ENCODE data around the gene TULP4. TPM values are rescaled to one million over a fixed set of nuclear protein-coding genes. Genes with fewer than 3 reads are reported as not detected.
"Not testable (repeated sequence)": the region's sequence is repeated elsewhere in the genome, so short reads cannot be mapped to it uniquely, and the experiment has no call there.

The TULP4 gene
- polyA plus RNA-seq, 1 donor from 2014 or later: 42.3 TPM

- H3K27me3 Mint-ChIP-seq: no peaks in the 10 kb centered on the region
- H3K36me3 Mint-ChIP-seq: peaks cover 4% of the 10 kb centered on the region
- peaks cover 5 to 11% (median 10%) of the 10 kb centered on the region in 3 donors for H3K4me1 Mint-ChIP-seq
- no peaks in the 10 kb centered on the region for H3K9me3 Mint-ChIP-seq
- H3K4me3 Mint-ChIP-seq: no peak overlapping the region
- H3K27ac Mint-ChIP-seq: no peak overlapping the region
Observed at GRCh38 chr6:158374020-158374419, 61.8 kb downstream of the TULP4 start.

- Mint-ChIP-seq H3K27ac (peak overlapping the region in 1 of 3 donors; percentile 74), H3K4me3 (no peak overlapping the region), H3K9me3 (no peaks in the 10 kb centered on the region), H3K27me3 (no peaks in the 10 kb centered on the region), H3K4me1 (peaks cover 16 to 35% (median 26%) of the 10 kb centered on the region in 3 donors), H3K36me3 (peaks cover 4% of the 10 kb centered on the region)
Observed at GRCh38 chr6:158376631-158377081, 64.4 kb downstream of the TULP4 start.

GRCh38 chr6:158377860-158378259, 65.6 kb downstream of the TULP4 start:
- Mint-ChIP-seq H3K4me1 (peaks cover 16 to 40% (median 33%) of the 10 kb centered on the region in 3 donors), H3K4me3 (no peak overlapping the region), H3K27me3 (no peaks in the 10 kb centered on the region), H3K27ac (peak overlapping the region in 1 of 3 donors; percentile 74), H3K9me3 (no peaks in the 10 kb centered on the region), H3K36me3 (peaks cover 4% of the 10 kb centered on the region)

GRCh38 chr6:158379336-158379735, 67.1 kb downstream of the TULP4 start:
- Mint-ChIP-seq H3K4me3 (peak overlapping the region in 2 of 4 donors; percentile 18 to 34), H3K36me3 (peaks cover 4% of the 10 kb centered on the region), H3K27ac (no peak overlapping the region), H3K9me3 (no peaks in the 10 kb centered on the region), H3K27me3 (no peaks in the 10 kb centered on the region), H3K4me1 (peaks cover 18 to 45% (median 33%) of the 10 kb centered on the region in 3 donors)

GRCh38 chr6:158381214-158381613, 68.9 kb downstream of the TULP4 start:
- Mint-ChIP-seq H3K9me3 (no peaks in the 10 kb centered on the region), H3K4me1 (peaks cover 14 to 45% (median 31%) of the 10 kb centered on the region in 3 donors), H3K27me3 (no peaks in the 10 kb centered on the region), H3K27ac (no peak overlapping the region), H3K36me3 (no peaks in the 10 kb centered on the region), H3K4me3 (no peak overlapping the region)

GRCh38 chr6:158382491-158382890, 70.2 kb downstream of the TULP4 start:
- Mint-ChIP-seq H3K4me1 (peaks cover 14 to 53% (median 27%) of the 10 kb centered on the region in 3 donors), H3K36me3 (no peaks in the 10 kb centered on the region), H3K27ac (no peak overlapping the region), H3K4me3 (no peak overlapping the region), H3K9me3 (no peaks in the 10 kb centered on the region), H3K27me3 (no peaks in the 10 kb centered on the region)

GRCh38 chr6:158383057-158383456, 70.8 kb downstream of the TULP4 start:
- no peaks in the 10 kb centered on the region for H3K36me3 Mint-ChIP-seq
- peaks cover 14 to 53% (median 27%) of the 10 kb centered on the region in 3 donors for H3K4me1 Mint-ChIP-seq
- no peak overlapping the region for H3K4me3 Mint-ChIP-seq
- no peak overlapping the region for H3K27ac Mint-ChIP-seq
- H3K9me3 Mint-ChIP-seq: no peaks in the 10 kb centered on the region
- no peaks in the 10 kb centered on the region for H3K27me3 Mint-ChIP-seq

- no peak overlapping the region for H3K4me3 Mint-ChIP-seq
- H3K9me3 Mint-ChIP-seq: no peaks in the 10 kb centered on the region
- peaks cover 14 to 52% (median 27%) of the 10 kb centered on the region in 3 donors for H3K4me1 Mint-ChIP-seq
- no peaks in the 10 kb centered on the region for H3K36me3 Mint-ChIP-seq
- H3K27ac Mint-ChIP-seq: peak overlapping the region in 1 of 3 donors; percentile 27
- no peaks in the 10 kb centered on the region for H3K27me3 Mint-ChIP-seq
Observed at GRCh38 chr6:158383542-158383941, 71.3 kb downstream of the TULP4 start.

GRCh38 chr6:158384671-158385110, 72.4 kb downstream of the TULP4 start:
- Mint-ChIP-seq H3K27ac (no peak overlapping the region), H3K9me3 (no peaks in the 10 kb centered on the region), H3K27me3 (no peaks in the 10 kb centered on the region), H3K4me1 (peaks cover 6 to 40% (median 16%) of the 10 kb centered on the region in 3 donors), H3K4me3 (no peak overlapping the region), H3K36me3 (no peaks in the 10 kb centered on the region)

- Mint-ChIP-seq H3K4me1 (peaks cover 4 to 19% (median 6%) of the 10 kb centered on the region in 3 donors), H3K36me3 (peaks cover 3% of the 10 kb centered on the region), H3K27me3 (no peaks in the 10 kb centered on the region), H3K4me3 (no peak overlapping the region), H3K9me3 (peaks cover 0 to 5% (median 3%) of the 10 kb centered on the region in 3 donors), H3K27ac (no peak overlapping the region)
Observed at GRCh38 chr6:158387036-158387435, 74.8 kb downstream of the TULP4 start.

- Mint-ChIP-seq H3K4me3 (no peak overlapping the region), H3K27ac (no peak overlapping the region), H3K4me1 (peaks cover under 1 to 14% (median 6%) of the 10 kb centered on the region in 3 donors), H3K27me3 (no peaks in the 10 kb centered on the region), H3K36me3 (peaks cover 4% of the 10 kb centered on the region), H3K9me3 (peaks cover 0 to 5% (median 5%) of the 10 kb centered on the region in 3 donors)
Observed at GRCh38 chr6:158387578-158387977, 75.3 kb downstream of the TULP4 start.

GRCh38 chr6:158388727-158389126, 76.5 kb downstream of the TULP4 start:
- Mint-ChIP-seq H3K27ac (no peak overlapping the region), H3K4me1 (peaks cover under 1 to 8% (median 5%) of the 10 kb centered on the region in 3 donors), H3K36me3 (peaks cover 5% of the 10 kb centered on the region), H3K9me3 (peaks cover under 1 to 8% (median 5%) of the 10 kb centered on the region in 3 donors), H3K4me3 (no peak overlapping the region), H3K27me3 (no peaks in the 10 kb centered on the region)

GRCh38 chr6:158389193-158389919, 77.1 kb downstream of the TULP4 start:
- peaks cover 3 to 8% (median 5%) of the 10 kb centered on the region in 3 donors for H3K9me3 Mint-ChIP-seq
- no peak overlapping the region for H3K4me3 Mint-ChIP-seq
- H3K4me1 Mint-ChIP-seq: peaks cover 4 to 13% (median 6%) of the 10 kb centered on the region in 3 donors
- H3K36me3 Mint-ChIP-seq: peaks cover 10% of the 10 kb centered on the region
- H3K27ac Mint-ChIP-seq: no peak overlapping the region
- H3K27me3 Mint-ChIP-seq: no peaks in the 10 kb centered on the region

GRCh38 chr6:158391276-158391675, 79.0 kb downstream of the TULP4 start:
- no peaks in the 10 kb centered on the region for H3K27me3 Mint-ChIP-seq
- peaks cover 12% of the 10 kb centered on the region for H3K36me3 Mint-ChIP-seq
- no peak overlapping the region for H3K27ac Mint-ChIP-seq
- no peak overlapping the region for H3K4me3 Mint-ChIP-seq
- H3K9me3 Mint-ChIP-seq: peaks cover 3 to 8% (median 5%) of the 10 kb centered on the region in 3 donors
- peaks cover 4 to 17% (median 9%) of the 10 kb centered on the region in 3 donors for H3K4me1 Mint-ChIP-seq

- H3K9me3 Mint-ChIP-seq, H3K27me3 Mint-ChIP-seq, H3K4me3 Mint-ChIP-seq: not testable (repeated sequence)
- Mint-ChIP-seq H3K36me3 (peaks cover 12% of the 10 kb centered on the region), H3K4me1 (peaks cover 7 to 12% (median 9%) of the 10 kb centered on the region in 3 donors), H3K27ac (peak overlapping the region in 1 of 3 donors; percentile 76)
Observed at GRCh38 chr6:158391977-158392376, 79.7 kb downstream of the TULP4 start.

Measured in IgD-negative memory B cell (primary cell).